Keratinocyte (primary cell): Measurements from ENCODE around the gene RNF8. TPM values are rescaled to one million over a fixed set of nuclear protein-coding genes. Genes with fewer than 3 reads are reported as not detected.
A peak's percentile ranks its signal among the peaks of the same experiment; 100 is the strongest.

Experiments
- DNase-seq: peaks from one replicate; pipeline ENCODE4 v3.0.0-alpha.2; 2011; ENCODE audit warnings: low read depth, missing footprints, low spot score
- FAIRE-seq: peaks from 2 replicates; lab custom pipeline; 2011; peaks lifted over from hg19 to GRCh38; lab: Jason Lieb, UNC
- H2AFZ ChIP-seq: 2 replicates; pipeline ENCODE4 v1.6.0; 2012; ENCODE audit warnings: low read length, control low read depth, inconsistent platforms; ENCODE audit not compliant: control insufficient read depth
- H3K27ac ChIP-seq: 2 replicates; pipeline ENCODE4 v1.5.1; 2011; ENCODE audit warnings: low read length; ENCODE audit not compliant: control insufficient read depth, insufficient read depth
- H3K27me3 ChIP-seq: 3 replicates; pipeline ENCODE4 v1.6.0; 2011; ENCODE audit warnings: low read length; ENCODE audit not compliant: control insufficient read depth, insufficient read depth; ENCODE audit errors: extremely low read depth
- H3K36me3 ChIP-seq, 2 experiments: 2 replicates in 1 of 2; 3 replicates in 1 of 2; pipeline ENCODE4 v1.5.1; 2011; ENCODE audit warnings: low read length in 2 of 2, mild to moderate bottlenecking in 1 of 2; ENCODE audit not compliant: control insufficient read depth in 2 of 2, insufficient read depth in 2 of 2; ENCODE audit errors: extremely low read depth in 1 of 2
- H3K4me1 ChIP-seq: 3 replicates; pipeline ENCODE4 v1.5.1; 2011; ENCODE audit warnings: low read length; ENCODE audit not compliant: control insufficient read depth, insufficient read depth; ENCODE audit errors: extremely low read depth
- H3K4me2 ChIP-seq: 3 replicates; pipeline ENCODE4 v1.6.0; 2011; ENCODE audit warnings: low read depth, low read length; ENCODE audit not compliant: control insufficient read depth, insufficient read depth; ENCODE audit errors: extremely low read depth
- H3K4me3 ChIP-seq, 3 experiments: fragments of 200-600 bp in 1 of 3; sonication (generic) in 1 of 3; 2 replicates in 2 of 3; 3 replicates in 1 of 3; pipeline ENCODE4 v1.5.1; 2011 to 2016; ENCODE audit warnings: low read length in 3 of 3, mild to moderate bottlenecking in 3 of 3, control low read depth in 2 of 3, inconsistent platforms in 1 of 3, low read depth in 1 of 3, mixed read lengths in 1 of 3, mixed run types in 1 of 3, moderate library complexity in 1 of 3; ENCODE audit not compliant: control insufficient read depth in 2 of 3, insufficient read depth in 2 of 3; ENCODE audit errors: extremely low read depth in 1 of 3
- H3K79me2 ChIP-seq: 2 replicates; pipeline ENCODE4 v1.6.0; 2012; ENCODE audit warnings: low read length; ENCODE audit not compliant: control insufficient read depth, insufficient read depth
- H3K9ac ChIP-seq: 3 replicates; pipeline ENCODE4 v1.6.0; 2011; ENCODE audit warnings: low read length; ENCODE audit not compliant: control insufficient read depth, insufficient read depth; ENCODE audit errors: extremely low read depth
- H3K9me1 ChIP-seq: 3 replicates; pipeline ENCODE4 v1.6.0; 2011; ENCODE audit warnings: low read length; ENCODE audit not compliant: control insufficient read depth, insufficient read depth; ENCODE audit errors: extremely low read depth
- H3K9me3 ChIP-seq: 2 replicates; pipeline ENCODE4 v1.5.1; 2012; ENCODE audit warnings: low read depth, low read length; ENCODE audit not compliant: control insufficient read depth
- H4K20me1 ChIP-seq: 3 replicates; pipeline ENCODE4 v1.6.0; 2011; ENCODE audit warnings: low read length; ENCODE audit not compliant: control insufficient read depth, insufficient read depth; ENCODE audit errors: extremely low read depth
- EZH2 ChIP-seq: IDR thresholded peaks from one replicate; pipeline ENCODE4 v1.6.1; 2012; ENCODE audit warnings: inconsistent platforms, mild to moderate bottlenecking, low read length, moderate library complexity
- dilution Hi-C: fragments of 300-500 bp; cut with MboI; formaldehyde crosslinking; loops from one replicate; pipeline ENCODE4 v1.7.0; 2020; ENCODE audit warnings: low sequenced_read_pairs; ENCODE audit not compliant: extremely low pct_ligation_motif_present
- polyA plus RNA-seq, 5 experiments: library from polyadenylated mRNA; depleted of rRNA in 3 of 5; stranded (reverse) in 3 of 5; stranded (forward) in 1 of 5; unstranded in 1 of 5; fragments of >200 nt; gene quantifications; 1 replicate in 1 of 5; 2 replicates in 3 of 5; 3 replicates in 1 of 5; pipeline versions ENCODE4 v1.2.1 to v1.2.3, GENCODE V29; 2011 to 2012; ENCODE audit warnings: missing spikeins in 2 of 5, low read depth in 1 of 5, low replicate concordance in 1 of 5
- TF ChIP-seq, protein P1 (sequence below), 3 experiments: IDR thresholded peaks in 1 of 3; conservative IDR thresholded peaks in 1 of 3; optimal IDR thresholded peaks in 1 of 3; 2 replicates in 2 of 3; 3 replicates in 1 of 3; pipeline versions ENCODE3 to v1.5.1; 2011; ENCODE audit warnings: low read length in 3 of 3, mild to moderate bottlenecking in 3 of 3, moderate library complexity in 2 of 3, control low read depth in 1 of 3, inconsistent platforms in 1 of 3; ENCODE audit not compliant: insufficient read depth in 2 of 3; ENCODE audit errors: extremely low read depth in 1 of 3

Gene RNF8
- polyA plus RNA-seq, 1 donor (not counting 4 experiments of a cell fraction or from before 2014, with no cell fraction given) = 34.5 TPM

DNA sequence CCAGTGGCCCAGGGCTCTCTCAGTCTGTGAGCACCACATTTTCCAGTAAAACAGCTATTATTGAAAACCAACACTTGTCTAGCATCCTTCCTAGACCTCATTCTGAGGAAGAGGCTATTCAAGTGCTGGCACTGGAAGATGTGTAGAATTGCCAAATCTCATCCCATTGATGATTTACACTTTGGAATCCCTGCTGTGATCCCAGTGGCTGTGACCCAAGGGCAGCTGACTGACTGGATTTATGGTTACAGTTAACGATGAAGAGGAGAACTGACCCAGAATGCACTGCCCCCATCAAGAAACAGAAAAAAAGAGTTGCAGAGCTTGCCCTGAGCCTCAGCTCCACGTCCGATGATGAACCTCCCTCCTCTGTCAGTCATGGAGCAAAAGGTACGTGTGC lies 81.6 kb downstream of the RNF8 start:
- Histone ChIP-seq H3K4me2 (no peak overlapping the region), H3K9me3 (no peaks in the 10 kb centered on the region), H3K9me1 (no peaks in the 10 kb centered on the region), H3K9ac (no peak overlapping the region), H2AFZ (no peak overlapping the region), H3K4me3 (no peak overlapping the region), H3K27ac (no peak overlapping the region), H3K79me2 (peaks cover 25% of the 10 kb centered on the region), H4K20me1 (no peaks in the 10 kb centered on the region), H3K36me3 (peaks cover 12 to 15% of the 10 kb centered on the region in 2 experiments), H3K4me1 (peaks cover 13% of the 10 kb centered on the region), H3K27me3 (no peaks in the 10 kb centered on the region)
- FAIRE-seq = no peak
- dilution Hi-C loops = no loop called here
- no peak for TF ChIP-seq EZH2
- TF ChIP-seq, protein P1, sequence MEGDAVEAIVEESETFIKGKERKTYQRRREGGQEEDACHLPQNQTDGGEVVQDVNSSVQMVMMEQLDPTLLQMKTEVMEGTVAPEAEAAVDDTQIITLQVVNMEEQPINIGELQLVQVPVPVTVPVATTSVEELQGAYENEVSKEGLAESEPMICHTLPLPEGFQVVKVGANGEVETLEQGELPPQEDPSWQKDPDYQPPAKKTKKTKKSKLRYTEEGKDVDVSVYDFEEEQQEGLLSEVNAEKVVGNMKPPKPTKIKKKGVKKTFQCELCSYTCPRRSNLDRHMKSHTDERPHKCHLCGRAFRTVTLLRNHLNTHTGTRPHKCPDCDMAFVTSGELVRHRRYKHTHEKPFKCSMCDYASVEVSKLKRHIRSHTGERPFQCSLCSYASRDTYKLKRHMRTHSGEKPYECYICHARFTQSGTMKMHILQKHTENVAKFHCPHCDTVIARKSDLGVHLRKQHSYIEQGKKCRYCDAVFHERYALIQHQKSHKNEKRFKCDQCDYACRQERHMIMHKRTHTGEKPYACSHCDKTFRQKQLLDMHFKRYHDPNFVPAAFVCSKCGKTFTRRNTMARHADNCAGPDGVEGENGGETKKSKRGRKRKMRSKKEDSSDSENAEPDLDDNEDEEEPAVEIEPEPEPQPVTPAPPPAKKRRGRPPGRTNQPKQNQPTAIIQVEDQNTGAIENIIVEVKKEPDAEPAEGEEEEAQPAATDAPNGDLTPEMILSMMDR (optimal IDR thresholded peaks at IDR 0.05 in 1 of 3, IDR thresholded peaks at IDR 0.05 in 1 of 3, conservative IDR thresholded peaks at IDR 0.05 in 1 of 3; ENCODE audit: extremely low read depth in 1 of 3, insufficient read depth in 2 of 3, low read length in 3 of 3) = no peak
- DNase-seq = no peak

GRCh38 chr6:37435816-37436215 lies 82.0 kb downstream of the RNF8 start:
- Histone ChIP-seq H3K9ac (no peak overlapping the region), H3K79me2 (peaks cover 25% of the 10 kb centered on the region), H3K27ac (no peak overlapping the region), H3K4me2 (no peak overlapping the region), H3K36me3 (peaks cover 12 to 15% of the 10 kb centered on the region in 2 experiments), H3K4me3 (no peak overlapping the region), H3K4me1 (peaks cover 13% of the 10 kb centered on the region), H2AFZ (no peak overlapping the region), H4K20me1 (no peaks in the 10 kb centered on the region), H3K9me1 (no peaks in the 10 kb centered on the region), H3K9me3 (no peaks in the 10 kb centered on the region), H3K27me3 (no peaks in the 10 kb centered on the region)
- FAIRE-seq (no peak), DNase-seq (no peak)
- dilution Hi-C loops = no loop called here
- TF ChIP-seq, protein P1 (optimal IDR thresholded peaks at IDR 0.05 in 1 of 3, IDR thresholded peaks at IDR 0.05 in 1 of 3, conservative IDR thresholded peaks at IDR 0.05 in 1 of 3; ENCODE audit: extremely low read depth in 1 of 3, insufficient read depth in 2 of 3, low read length in 3 of 3) = peak in 1 of 3 experiments; percentile 4
- TF ChIP-seq EZH2 = no peak
